Measurements from ENCODE around the gene CNTLN.

- TF ChIP-seq CTCF (IDR thresholded peaks at IDR 0.05) (no peak), PHF8 (IDR thresholded peaks at IDR 0.05; ENCODE audit: borderline replicate concordance, low read depth) (no peak), POLR2A (IDR thresholded peaks at IDR 0.05; ENCODE audit: low read length) (no peak), CEBPB (IDR thresholded peaks at IDR 0.05) (no peak), EP300 (IDR thresholded peaks at IDR 0.05) (no peak), RCOR1 (IDR thresholded peaks at IDR 0.05; ENCODE audit: low read depth, low read length) (no peak), CHD2 (IDR thresholded peaks at IDR 0.05; ENCODE audit: low read length, partially characterized antibody) (no peak), RFX5 (IDR thresholded peaks at IDR 0.05) (no peak), MYC (IDR thresholded peaks at IDR 0.05; ENCODE audit: borderline replicate concordance, low read length) (no peak), KDM5A (IDR thresholded peaks at IDR 0.05) (no peak), ESRRA (IDR thresholded peaks at IDR 0.05; ENCODE audit: borderline replicate concordance, low read length) (no peak), CBX8 (IDR thresholded peaks at IDR 0.05) (no peak)
- TF ChIP-seq, protein P1, sequence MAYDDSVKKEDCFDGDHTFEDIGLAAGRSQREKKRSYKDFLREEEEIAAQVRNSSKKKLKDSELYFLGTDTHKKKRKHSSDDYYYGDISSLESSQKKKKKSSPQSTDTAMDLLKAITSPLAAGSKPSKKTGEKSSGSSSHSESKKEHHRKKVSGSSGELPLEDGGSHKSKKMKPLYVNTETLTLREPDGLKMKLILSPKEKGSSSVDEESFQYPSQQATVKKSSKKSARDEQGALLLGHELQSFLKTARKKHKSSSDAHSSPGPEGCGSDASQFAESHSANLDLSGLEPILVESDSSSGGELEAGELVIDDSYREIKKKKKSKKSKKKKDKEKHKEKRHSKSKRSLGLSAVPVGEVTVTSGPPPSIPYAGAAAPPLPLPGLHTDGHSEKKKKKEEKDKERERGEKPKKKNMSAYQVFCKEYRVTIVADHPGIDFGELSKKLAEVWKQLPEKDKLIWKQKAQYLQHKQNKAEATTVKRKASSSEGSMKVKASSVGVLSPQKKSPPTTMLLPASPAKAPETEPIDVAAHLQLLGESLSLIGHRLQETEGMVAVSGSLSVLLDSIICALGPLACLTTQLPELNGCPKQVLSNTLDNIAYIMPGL (CRISPR knock-in tag; IDR thresholded peaks at IDR 0.05; ENCODE audit: borderline replicate concordance) = no peak
- TF ChIP-seq, protein P2, sequence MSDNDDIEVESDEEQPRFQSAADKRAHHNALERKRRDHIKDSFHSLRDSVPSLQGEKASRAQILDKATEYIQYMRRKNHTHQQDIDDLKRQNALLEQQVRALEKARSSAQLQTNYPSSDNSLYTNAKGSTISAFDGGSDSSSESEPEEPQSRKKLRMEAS (IDR thresholded peaks at IDR 0.05) = no peak
Observed at GRCh38 chr9:17520268-17521064, 385.6 kb downstream of the CNTLN start.
